OCI-LY1 (cell line): ENCODE data around the gene DAP.

Experiments used
- H2AFZ ChIP-seq: fragments of 200-600 bp; sonication (generic), shearing (Covaris generic); 2 replicates; pipeline ENCODE4 v1.6.0; 2014; ENCODE audit warnings: antibody characterized with exemption, mild to moderate bottlenecking, low read length
- H3F3A ChIP-seq: fragments of 200-600 bp; sonication (generic), shearing (Covaris generic); 2 replicates; pipeline ENCODE4 v1.6.0; 2014; ENCODE audit warnings: mild to moderate bottlenecking, antibody characterized with exemption, low read length, moderate library complexity; ENCODE audit not compliant: insufficient read depth
- H3K27ac ChIP-seq: fragments of 200-600 bp; sonication (generic); 2 replicates; pipeline ENCODE4 v1.5.1; 2014; ENCODE audit warnings: low read length, mixed run types, mild to moderate bottlenecking, low read depth; ENCODE audit not compliant: poor library complexity, severe bottlenecking
- H3K27me3 ChIP-seq: fragments of 200-600 bp; sonication (generic); 2 replicates; pipeline ENCODE4 v1.6.0; 2014; ENCODE audit warnings: antibody characterized with exemption, mild to moderate bottlenecking, low read length, moderate library complexity; ENCODE audit not compliant: insufficient read depth
- H3K36me3 ChIP-seq: fragments of 200-600 bp; sonication (generic); 2 replicates; pipeline ENCODE4 v1.6.1; 2014; ENCODE audit warnings: mild to moderate bottlenecking, antibody characterized with exemption, low read length, moderate library complexity, mixed read lengths; ENCODE audit not compliant: insufficient read depth
- H3K4me1 ChIP-seq: fragments of 200-600 bp; sonication (generic); 2 replicates; pipeline ENCODE4 v1.5.1; 2014; ENCODE audit warnings: mild to moderate bottlenecking, low read length, moderate library complexity; ENCODE audit not compliant: insufficient read depth, severe bottlenecking
- H3K4me2 ChIP-seq: fragments of 200-600 bp; sonication (generic), shearing (Covaris generic); 2 replicates; pipeline ENCODE4 v1.6.1; 2014; ENCODE audit warnings: low read length
- H3K4me3 ChIP-seq: fragments of 200-600 bp; sonication (generic); 2 replicates; pipeline ENCODE4 v1.5.1; 2014; ENCODE audit warnings: low read length, low read depth, mild to moderate bottlenecking, mixed read lengths; ENCODE audit not compliant: poor library complexity, severe bottlenecking
- H3K79me2 ChIP-seq: fragments of 200-600 bp; shearing (Covaris generic); 2 replicates; pipeline ENCODE4 v1.6.1; 2016; ENCODE audit warnings: mixed run types, low read length, mixed read lengths; ENCODE audit not compliant: insufficient read depth
- H3K9ac ChIP-seq: fragments of 200-600 bp; sonication (generic), shearing (Covaris generic); 2 replicates; pipeline ENCODE4 v1.6.1; 2014; ENCODE audit warnings: mild to moderate bottlenecking, low read length, mixed read lengths
- H3K9me2 ChIP-seq: fragments of 200-600 bp; sonication (generic), shearing (Covaris generic); 2 replicates; pipeline ENCODE4 v1.6.1; 2014; ENCODE audit warnings: low read depth, mild to moderate bottlenecking, low read length, mixed read lengths
- H3K9me3 ChIP-seq: fragments of 200-600 bp; shearing (Covaris generic); 2 replicates; pipeline ENCODE4 v1.6.1; 2014; ENCODE audit warnings: low read length, mixed read lengths
- H4K20me1 ChIP-seq: fragments of 200-600 bp; sonication (generic), shearing (Covaris generic); 2 replicates; pipeline ENCODE4 v1.6.0; 2016; ENCODE audit warnings: mild to moderate bottlenecking, low read length; ENCODE audit not compliant: insufficient read depth
- EZH2 ChIP-seq: fragments of 200-600 bp; sonication (generic), shearing (Covaris generic); IDR thresholded peaks from 2 replicates; pipeline ENCODE4 v1.8.0; 2017; ENCODE audit warnings: borderline replicate concordance, mixed run types, mild to moderate bottlenecking, antibody characterized with exemption, low read length, moderate library complexity, mixed read lengths
- TF ChIP-seq, protein P1 (sequence below): fragments of 200-600 bp; sonication (generic), shearing (Covaris generic); IDR thresholded peaks from 2 replicates; pipeline ENCODE4 v1.5.1; 2017; ENCODE audit warnings: mild to moderate bottlenecking, antibody characterized with exemption, low read length, moderate library complexity, mixed read lengths

DAP gene

DNA sequence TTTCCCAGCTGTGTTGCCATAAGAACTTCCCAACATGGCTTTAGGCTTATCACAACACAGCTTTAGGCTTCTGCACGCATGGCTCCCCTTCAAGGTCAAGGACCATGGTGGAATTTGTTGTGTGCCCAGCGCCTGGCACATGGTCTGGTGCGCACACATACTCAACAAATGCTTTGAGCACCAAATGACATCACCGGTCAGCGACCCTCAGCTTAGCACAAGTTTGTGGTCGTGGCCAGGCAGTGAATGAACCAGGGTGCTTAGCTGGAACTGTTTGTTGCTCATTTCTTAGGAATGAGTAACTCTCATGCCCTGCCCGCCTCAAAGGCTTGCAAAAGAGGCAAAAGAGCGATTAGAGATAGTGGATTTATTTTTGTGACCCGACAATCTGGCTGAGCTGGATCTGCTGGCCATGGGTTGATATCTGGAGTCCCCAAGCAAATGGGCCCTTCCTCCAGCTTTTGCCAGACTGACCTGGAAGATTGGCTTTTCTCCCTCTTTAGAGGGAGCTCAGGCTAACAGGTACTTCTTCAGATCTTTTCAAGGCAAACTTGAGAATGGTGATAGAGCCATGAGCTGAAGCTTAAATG is 58.9 kb downstream of the DAP start:
- peaks cover 85% of the 10 kb centered on the region for H3K4me1 ChIP-seq
- H3K36me3 ChIP-seq: peaks cover 7% of the 10 kb centered on the region; the same call in 1 of the 2 replicates
- H3K9ac ChIP-seq: no peak overlapping the region; the same call in 1 of the 2 replicates
- H3F3A ChIP-seq: no peaks in the 10 kb centered on the region
- no peaks in the 10 kb centered on the region for H3K9me2 ChIP-seq
- H4K20me1 ChIP-seq: no peaks in the 10 kb centered on the region; the same call in 1 of the 2 replicates
- no peak overlapping the region for H3K4me2 ChIP-seq
- H2AFZ ChIP-seq: no peak overlapping the region
- H3K27me3 ChIP-seq: no peaks in the 10 kb centered on the region
- H3K9me3 ChIP-seq: no peaks in the 10 kb centered on the region
- TF ChIP-seq EZH2: no peak
- TF ChIP-seq, protein P1, sequence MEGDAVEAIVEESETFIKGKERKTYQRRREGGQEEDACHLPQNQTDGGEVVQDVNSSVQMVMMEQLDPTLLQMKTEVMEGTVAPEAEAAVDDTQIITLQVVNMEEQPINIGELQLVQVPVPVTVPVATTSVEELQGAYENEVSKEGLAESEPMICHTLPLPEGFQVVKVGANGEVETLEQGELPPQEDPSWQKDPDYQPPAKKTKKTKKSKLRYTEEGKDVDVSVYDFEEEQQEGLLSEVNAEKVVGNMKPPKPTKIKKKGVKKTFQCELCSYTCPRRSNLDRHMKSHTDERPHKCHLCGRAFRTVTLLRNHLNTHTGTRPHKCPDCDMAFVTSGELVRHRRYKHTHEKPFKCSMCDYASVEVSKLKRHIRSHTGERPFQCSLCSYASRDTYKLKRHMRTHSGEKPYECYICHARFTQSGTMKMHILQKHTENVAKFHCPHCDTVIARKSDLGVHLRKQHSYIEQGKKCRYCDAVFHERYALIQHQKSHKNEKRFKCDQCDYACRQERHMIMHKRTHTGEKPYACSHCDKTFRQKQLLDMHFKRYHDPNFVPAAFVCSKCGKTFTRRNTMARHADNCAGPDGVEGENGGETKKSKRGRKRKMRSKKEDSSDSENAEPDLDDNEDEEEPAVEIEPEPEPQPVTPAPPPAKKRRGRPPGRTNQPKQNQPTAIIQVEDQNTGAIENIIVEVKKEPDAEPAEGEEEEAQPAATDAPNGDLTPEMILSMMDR: no peak
- peak overlapping the region; percentile 68 for H3K27ac ChIP-seq
- no peaks in the 10 kb centered on the region for H3K79me2 ChIP-seq
- H3K4me3 ChIP-seq: no peak overlapping the region

DNA sequence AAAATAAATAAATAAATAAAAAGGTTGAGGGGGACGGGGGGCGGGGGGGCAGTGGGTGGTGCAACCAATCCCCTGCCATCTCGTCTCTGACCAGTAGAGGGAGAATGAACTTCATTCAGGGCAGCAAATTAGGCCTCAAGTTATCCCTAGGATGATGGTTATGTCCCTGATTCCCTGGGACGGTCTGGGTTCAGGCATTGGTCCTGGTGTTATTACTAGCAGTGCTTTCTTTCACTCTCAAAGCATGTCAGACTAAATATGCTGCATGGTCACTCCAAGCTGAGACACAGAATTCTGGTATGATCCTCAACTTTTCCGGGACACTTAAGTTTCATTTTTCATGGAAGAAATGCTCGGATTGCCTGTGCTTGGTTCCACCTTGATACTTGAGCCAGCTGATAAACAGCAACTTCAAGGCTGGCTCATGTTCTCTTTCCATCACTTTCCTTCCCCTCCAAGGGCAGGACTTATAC is 59.4 kb downstream of the DAP start:
- Histone ChIP-seq H3K9me2 (no peaks in the 10 kb centered on the region), H3F3A (no peaks in the 10 kb centered on the region), H4K20me1 (no peaks in the 10 kb centered on the region; the same call in 1 of the 2 replicates), H3K27me3 (no peaks in the 10 kb centered on the region), H3K9ac (no peak overlapping the region), H3K27ac (peak overlapping the region; percentile 68), H3K79me2 (no peaks in the 10 kb centered on the region), H2AFZ (no peak overlapping the region), H3K4me3 (no peak overlapping the region), H3K9me3 (no peaks in the 10 kb centered on the region), H3K36me3 (peaks cover 7% of the 10 kb centered on the region; the same call in 1 of the 2 replicates), H3K4me1 (peaks cover 83% of the 10 kb centered on the region), H3K4me2 (no peak overlapping the region)
- TF ChIP-seq EZH2: no peak
- TF ChIP-seq, protein P1: peak; percentile 54

DNA sequence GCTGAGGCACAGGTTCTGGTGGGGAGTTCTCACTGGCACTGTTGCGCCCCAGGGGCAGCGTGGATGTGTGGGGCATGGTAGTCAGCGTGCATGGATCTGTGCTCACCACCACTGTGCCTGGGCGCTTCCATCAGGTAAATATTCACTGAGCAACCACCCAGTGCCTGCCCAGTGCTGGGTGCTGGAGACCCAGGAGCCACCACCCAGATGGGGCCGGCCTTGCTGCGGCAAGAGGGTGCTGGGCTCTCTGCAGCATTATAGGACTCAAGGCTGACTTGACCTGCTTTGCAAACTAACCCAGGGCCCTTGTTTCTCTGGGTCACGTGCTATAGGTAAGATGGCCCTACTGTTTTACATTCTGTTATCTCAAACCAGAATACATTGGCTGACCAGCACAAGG is 60.5 kb downstream of the DAP start:
- Histone ChIP-seq H3F3A (no peaks in the 10 kb centered on the region), H3K9me3 (no peaks in the 10 kb centered on the region), H3K9ac (peak overlapping the region; percentile 44; the same call in 1 of the 2 replicates), H3K9me2 (no peaks in the 10 kb centered on the region), H3K4me1 (peaks cover 83% of the 10 kb centered on the region), H3K36me3 (peaks cover 7% of the 10 kb centered on the region; the same call in 1 of the 2 replicates), H3K4me3 (peak overlapping the region; percentile 26), H3K27me3 (no peaks in the 10 kb centered on the region), H3K27ac (peak overlapping the region; percentile 97), H4K20me1 (no peaks in the 10 kb centered on the region), H3K79me2 (no peaks in the 10 kb centered on the region), H3K4me2 (peak overlapping the region; percentile 59), H2AFZ (no peak overlapping the region)
- no peak for TF ChIP-seq EZH2
- TF ChIP-seq, protein P1: no peak
